H1 (cell line): ENCODE measurements around the gene CCT5. TPM values are rescaled to one million over a fixed set of nuclear protein-coding genes. Genes with fewer than 3 reads are reported as not detected.

ENCODE experiments used
- CTCF ChIA-PET: fragments of 300-600 bp; sonication (Branson Sonifier 250); formaldehyde crosslinking; loops from one replicate; lab custom pipeline; 2021; ENCODE audit not compliant: partially characterized antibody; lab: Charles Lee
- POLR2A ChIA-PET: fragments of 300-600 bp; sonication (Branson Sonifier 250); formaldehyde crosslinking; loops from one replicate; lab custom pipeline; 2021; ENCODE audit warnings: inconsistent platforms; ENCODE audit not compliant: partially characterized antibody; lab: Charles Lee
- DNase-seq, 2 experiments: peaks; one replicate each; pipeline versions ENCODE4 v3.0.0 to v3.0.0-alpha.2; 2010 to 2022; ENCODE audit warnings: low spot score in 2 of 2, low read depth in 1 of 2, mixed read lengths in 1 of 2
- FAIRE-seq: peaks from 2 replicates; lab custom pipeline; 2011; peaks lifted over from hg19 to GRCh38; lab: Jason Lieb, UNC
- H2AFZ ChIP-seq: 2 replicates; pipeline ENCODE4 v1.8.1; 2012; ENCODE audit warnings: low read length, inconsistent platforms
- H2AK5ac ChIP-seq: 2 replicates; pipeline ENCODE4 v1.6.1; 2013; ENCODE audit warnings: low read depth, low read length
- H2BK120ac ChIP-seq: replicated peaks from 2 replicates; pipeline ENCODE3; 2013; ENCODE audit warnings: low read depth, low read length, inconsistent platforms
- H2BK12ac ChIP-seq: 2 replicates; pipeline ENCODE4 v1.6.1; 2013; ENCODE audit warnings: low read depth, low read length
- H2BK15ac ChIP-seq: 2 replicates; pipeline ENCODE4 v1.6.1; 2013; ENCODE audit warnings: low read length
- H2BK20ac ChIP-seq: 2 replicates; pipeline ENCODE4 v1.6.1; 2013; ENCODE audit warnings: low read length
- H2BK5ac ChIP-seq: 2 replicates; pipeline ENCODE4 v1.6.1; 2013; ENCODE audit warnings: low read depth, low read length
- H3K14ac ChIP-seq: 2 replicates; pipeline ENCODE4 v1.6.1; 2013; ENCODE audit warnings: inconsistent platforms; ENCODE audit not compliant: insufficient read length
- H3K18ac ChIP-seq: 2 replicates; pipeline ENCODE4 v1.6.1; 2013; ENCODE audit warnings: low read length; ENCODE audit errors: extremely low read depth
- H3K23ac ChIP-seq: 2 replicates; pipeline ENCODE4 v1.6.1; 2013; ENCODE audit warnings: inconsistent platforms; ENCODE audit not compliant: insufficient read length
- H3K23me2 ChIP-seq: 2 replicates; pipeline ENCODE4 v1.6.1; 2013; ENCODE audit warnings: low read depth, low read length
- H3K27ac ChIP-seq: 2 replicates; pipeline ENCODE4 v1.6.1; 2011; ENCODE audit warnings: low read depth, low read length, inconsistent platforms
- H3K27me3 ChIP-seq, 4 experiments: replicated peaks in 1 of 4; 1 replicate in 1 of 4; 2 replicates in 3 of 4; pipeline versions ENCODE4 v1.6.1 to v1.8.1; 2011 to 2013; ENCODE audit warnings: low read length in 3 of 4, mild to moderate bottlenecking in 3 of 4, inconsistent platforms in 2 of 4, mixed read lengths in 2 of 4, moderate library complexity in 1 of 4; ENCODE audit not compliant: control insufficient read depth in 3 of 4, insufficient read depth in 3 of 4; ENCODE audit errors: extremely low read depth in 1 of 4
- H3K36me3 ChIP-seq, 4 experiments: 2 replicates each; pipeline versions ENCODE4 v1.6.1 to v1.8.1; 2011 to 2013; ENCODE audit warnings: mild to moderate bottlenecking in 4 of 4, low read length in 3 of 4, moderate library complexity in 2 of 4, control low read depth in 1 of 4, inconsistent platforms in 1 of 4; ENCODE audit not compliant: insufficient read depth in 4 of 4, control insufficient read depth in 2 of 4
- H3K4ac ChIP-seq: replicated peaks from 2 replicates; pipeline ENCODE3; 2013; ENCODE audit warnings: low read length, low read depth, mixed read lengths, inconsistent platforms; ENCODE audit not compliant: insufficient read length
- H3K4me1 ChIP-seq, 4 experiments: replicated peaks in 1 of 4; 1 replicate in 1 of 4; 2 replicates in 3 of 4; pipeline versions ENCODE4 v1.6.1 to v1.8.1; 2011 to 2013; ENCODE audit warnings: low read length in 3 of 4, inconsistent platforms in 2 of 4, mixed read lengths in 1 of 4; ENCODE audit not compliant: insufficient read depth in 4 of 4, control insufficient read depth in 3 of 4
- H3K4me2 ChIP-seq, 2 experiments: 2 replicates each; pipeline versions ENCODE4 v1.6.1 to v1.8.1; 2011 to 2013; ENCODE audit warnings: low read depth in 2 of 2, low read length in 2 of 2, control low read depth in 1 of 2, inconsistent platforms in 1 of 2, mild to moderate bottlenecking in 1 of 2; ENCODE audit not compliant: insufficient read depth in 1 of 2
- H3K4me3 ChIP-seq, 4 experiments: fragments of 200-600, 300-600 bp in 1 of 4; sonication (generic), shearing (Covaris generic), sonication (Bioruptor Twin) in 1 of 4; 2 replicates each; pipeline versions ENCODE4 v1.5.1 to v1.8.1; 2011 to 2016; ENCODE audit warnings: low read length in 4 of 4, low read depth in 3 of 4, control low read depth in 2 of 4, inconsistent platforms in 2 of 4, mild to moderate bottlenecking in 2 of 4, mixed read lengths in 1 of 4, moderate library complexity in 1 of 4; ENCODE audit not compliant: insufficient read depth in 2 of 4; ENCODE audit errors: extremely low read depth in 1 of 4
- H3K56ac ChIP-seq: replicated peaks from 2 replicates; pipeline ENCODE3; 2013; ENCODE audit warnings: low read depth, mild to moderate bottlenecking, mixed read lengths, low read length, inconsistent platforms; ENCODE audit not compliant: insufficient read length
- H3K79me1 ChIP-seq: 2 replicates; pipeline ENCODE4 v1.6.1; 2013; ENCODE audit warnings: low read depth, low read length, control low read depth
- H3K79me2 ChIP-seq, 2 experiments: 2 replicates each; pipeline versions ENCODE4 v1.6.1 to v1.8.1; 2012 to 2013; ENCODE audit warnings: low read length in 2 of 2, mild to moderate bottlenecking in 2 of 2, inconsistent platforms in 1 of 2; ENCODE audit not compliant: insufficient read depth in 2 of 2, control insufficient read depth in 1 of 2
- H3K9ac ChIP-seq, 4 experiments: replicated peaks in 1 of 4; 1 replicate in 1 of 4; 2 replicates in 3 of 4; pipeline versions ENCODE4 v1.6.1 to v1.8.1; 2011 to 2013; ENCODE audit warnings: low read depth in 3 of 4, low read length in 3 of 4, control low read depth in 2 of 4, mild to moderate bottlenecking in 2 of 4, moderate library complexity in 2 of 4, inconsistent platforms in 1 of 4; ENCODE audit errors: extremely low read depth in 1 of 4
- H3K9me3 ChIP-seq, 2 experiments: 2 replicates each; pipeline versions ENCODE4 v1.6.1 to v1.8.1; 2012 to 2013; ENCODE audit warnings: mild to moderate bottlenecking in 2 of 2, moderate library complexity in 2 of 2, control low read depth in 1 of 2, inconsistent platforms in 1 of 2, low read depth in 1 of 2, low read length in 1 of 2, mixed read lengths in 1 of 2; ENCODE audit not compliant: insufficient read depth in 2 of 2
- H4K20me1 ChIP-seq, 2 experiments: replicated peaks in 1 of 2; 2 replicates each; pipeline versions ENCODE3 to v1.8.1; 2011 to 2013; ENCODE audit warnings: inconsistent platforms in 2 of 2, low read length in 2 of 2, mild to moderate bottlenecking in 1 of 2; ENCODE audit not compliant: insufficient read depth in 2 of 2, control insufficient read depth in 1 of 2
- H4K5ac ChIP-seq: 2 replicates; pipeline ENCODE4 v1.6.1; 2013; ENCODE audit warnings: low read length, low read depth, mixed read lengths, inconsistent platforms; ENCODE audit not compliant: insufficient read length
- H4K8ac ChIP-seq: 2 replicates; pipeline ENCODE4 v1.8.0; 2013; ENCODE audit warnings: mild to moderate bottlenecking, moderate library complexity, low read length, inconsistent platforms; ENCODE audit not compliant: insufficient read depth; ENCODE audit errors: extremely low read depth
- H4K91ac ChIP-seq: replicated peaks from 2 replicates; pipeline ENCODE3; 2013; ENCODE audit warnings: low read length, mixed read lengths, inconsistent platforms; ENCODE audit not compliant: insufficient read length
- CBX8 ChIP-seq: fragments of 300-800, 300-1000 bp; sonication (generic); IDR thresholded peaks from 2 replicates; pipeline ENCODE4 v1.7.1; 2016; ENCODE audit warnings: low read depth, low read length, borderline replicate concordance
- KDM1A ChIP-seq: fragments of 200-600, 300-600 bp; sonication (generic); IDR thresholded peaks from 2 replicates; pipeline ENCODE4 v1.7.1; 2016; ENCODE audit warnings: mild to moderate bottlenecking, low read length, borderline replicate concordance
- NANOG ChIP-seq: IDR thresholded peaks from 2 replicates; pipeline ENCODE4 v1.6.1; 2011; ENCODE audit warnings: low read length, low read depth, mild to moderate bottlenecking, inconsistent platforms; ENCODE audit not compliant: insufficient read depth, poor library complexity, severe bottlenecking
- POLR2AphosphoS5 ChIP-seq: IDR thresholded peaks from 2 replicates; pipeline ENCODE4 v1.6.1; 2011; ENCODE audit warnings: low read depth, low read length
- RNF2 ChIP-seq: fragments of 200-900, 300-1000 bp; sonication (generic); IDR thresholded peaks from 2 replicates; pipeline ENCODE4 v1.7.1; 2016; ENCODE audit warnings: borderline replicate concordance, low read depth, mild to moderate bottlenecking, antibody characterized with exemption, low read length; ENCODE audit not compliant: poor library complexity, severe bottlenecking; ENCODE audit errors: missing control alignments
- SIN3A ChIP-seq, 2 experiments: IDR thresholded peaks in 1 of 2; conservative IDR thresholded peaks in 1 of 2; 2 replicates each; pipeline ENCODE4 v1.6.1; 2011 to 2012; ENCODE audit warnings: low read length in 2 of 2, improper control_type of control experiment in 1 of 2, low read depth in 1 of 2, mild to moderate bottlenecking in 1 of 2
- SIX5 ChIP-seq: IDR thresholded peaks from 2 replicates; pipeline ENCODE4 v1.6.1; 2011; ENCODE audit warnings: mild to moderate bottlenecking, low read depth, low read length
- TAF7 ChIP-seq: optimal IDR thresholded peaks from 2 replicates; pipeline ENCODE3; 2011; ENCODE audit warnings: low read depth, mild to moderate bottlenecking, inconsistent platforms, low read length, moderate library complexity, borderline replicate concordance
- WGBS, 2 experiments: shearing (Covaris generic) in 1 of 2; methylation state at CpG; one replicate each; pipeline versions ENCODE4 v1.1.6 to v1.1.7; 2013 to 2015; ENCODE audit warnings: low lambda C conversion rate in 2 of 2, mixed read lengths in 2 of 2, inconsistent platforms in 1 of 2, low coverage in 1 of 2, missing lambda C conversion rate in 1 of 2; ENCODE audit not compliant: insufficient replicate concordance in 2 of 2, insufficient coverage in 1 of 2, insufficient read length in 1 of 2; ENCODE audit errors: extremely low coverage in 1 of 2, missing lambda C conversion rate in 1 of 2; 5-methylcytosine and 5-hydroxymethylcytosine counted together
- polyA plus RNA-seq, 7 experiments: library from polyadenylated mRNA; depleted of rRNA in 3 of 7; stranded (reverse) in 5 of 7; unstranded in 2 of 7; fragments of >200 nt in 5 of 7; fragments of 200-250 nt in 2 of 7; gene quantifications; 1 replicate in 5 of 7; 2 replicates in 1 of 7; 4 replicates in 1 of 7; pipeline versions ENCODE4 v1.2.1 to v1.2.3, GENCODE V29; 2011 to 2013; ENCODE audit warnings: missing spikeins in 2 of 7, mixed read lengths in 2 of 7
- total RNA-seq: library from RNA; stranded (reverse); fragmentation: NEBNext Ultra II Directional; extraction: Animal tissue kit (Norgen Biotek cat#: 25700); gene quantifications from 2 replicates; pipeline ENCODE4 v1.2.1, GENCODE V29; 2021
- TF ChIP-seq, protein P1 (sequence below): IDR thresholded peaks from 2 replicates; pipeline ENCODE4 v1.6.1; 2011; ENCODE audit warnings: low read depth, mild to moderate bottlenecking, low read length; ENCODE audit not compliant: insufficient read depth

The CCT5 gene
- total and polyA plus RNA-seq, 2 of the 8 experiments (the other 6 are each of a cell fraction or from before 2014, with no cell fraction given) = 425 to 549 TPM

DNA sequence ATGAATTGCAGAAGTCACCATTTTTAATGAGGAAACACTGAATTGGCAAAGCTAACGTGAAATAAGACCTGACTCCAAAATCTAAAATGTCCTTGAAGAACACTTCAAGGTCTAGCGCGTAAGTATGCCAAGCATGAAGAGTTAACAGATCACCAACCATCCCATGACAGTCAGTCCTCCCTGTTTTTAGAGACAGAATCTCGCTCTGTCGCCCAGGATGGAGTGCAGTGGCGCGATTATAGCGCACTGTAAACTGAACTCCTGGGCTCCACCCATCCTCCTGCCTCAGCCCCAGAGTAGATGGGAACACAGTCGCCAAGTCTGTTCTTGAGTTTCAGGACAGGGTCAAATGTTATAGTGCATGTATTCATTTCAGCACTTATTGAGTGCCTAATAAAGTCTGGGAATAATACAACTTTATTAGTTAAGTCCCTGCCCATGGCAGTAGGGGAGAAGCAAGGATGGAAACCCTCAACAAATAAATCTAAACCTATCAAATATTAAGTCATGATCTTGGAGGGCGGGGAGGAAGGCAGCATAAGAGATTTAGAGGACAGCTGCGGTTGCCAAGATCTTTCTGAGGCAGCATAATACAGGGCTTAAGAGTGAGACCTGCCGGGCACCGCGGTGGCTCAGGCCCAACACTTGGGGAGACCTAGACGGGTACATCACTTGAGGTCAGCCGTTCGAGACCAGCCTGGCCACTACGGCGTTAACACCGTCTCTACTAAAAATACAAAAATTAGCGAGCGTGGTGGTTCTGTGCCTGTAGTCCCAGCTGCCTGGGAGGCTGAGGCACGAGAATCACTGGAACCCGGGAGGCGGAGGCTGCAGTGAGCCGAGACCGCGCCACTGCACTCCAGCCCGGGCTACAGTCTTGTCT lies 1.5 kb upstream of the CCT5 start:
- Histone ChIP-seq H4K91ac (no peak overlapping the region), H3K79me2 (peaks cover 34 to 52% of the 10 kb centered on the region in 2 experiments), H3K4me2 (peak overlapping the region; percentile 90 to 97), H3K14ac (no peak overlapping the region), H3K9ac (peak overlapping the region; percentile 39 to 99 (median 98)), H3K4me3 (peak overlapping the region; percentile 92 to 100 (median 94)), H3K27me3 (no peaks in the 10 kb centered on the region), H2BK120ac (no peak overlapping the region), H4K8ac (no peak overlapping the region), H3K23ac (no peak overlapping the region), H4K5ac (no peak overlapping the region), H3K18ac (no peak overlapping the region), H3K9me3 (no peaks in the 10 kb centered on the region), H2BK5ac (no peak overlapping the region), H2AK5ac (no peak overlapping the region), H2BK20ac (no peak overlapping the region), H2BK15ac (no peak overlapping the region), H3K27ac (no peak overlapping the region), H3K23me2 (peaks cover 13% of the 10 kb centered on the region), H3K36me3 (peaks cover 6 to 15% (median 9%) of the 10 kb centered on the region in 4 experiments), H2BK12ac (no peak overlapping the region; the same call in 1 of the 2 replicates), H3K4ac (no peak overlapping the region), H4K20me1 (peaks cover 3 to 13% of the 10 kb centered on the region in 2 experiments), H3K4me1 (peaks cover 3 to 7% (median 5%) of the 10 kb centered on the region in 4 experiments; a peak in 4 of 7 replicates), H2AFZ (no peak overlapping the region), H3K79me1 (peaks cover 2% of the 10 kb centered on the region; the same call in 1 of the 2 replicates), H3K56ac (no peak overlapping the region)
- CTCF ChIA-PET = interaction anchor here (0.6 to 1.4 kb wide), 3 partner anchors 47 to 165 kb away, joined by 3 to 4 read pairs (median 3); no protein-coding TSS in a partner anchor
- FAIRE-seq = no peak
- POLR2A ChIA-PET = interaction anchor here (0.6 to 6.8 kb wide), 10 partner anchors 8 to 233 kb away, joined by 3 to 128 read pairs (median 4); partner anchors contain the start of genes MARCHF6 and ROPN1L
- DNase-seq = no peak
- 86% methylated on average over 28 of the region's 29 CpGs; no CpG with 5 or more reads in 1 of the 2 experiments for WGBS, 2 experiments
- TF ChIP-seq SIN3A (conservative IDR thresholded peaks at IDR 0.05 in 1 of 2, IDR thresholded peaks at IDR 0.05 in 1 of 2; ENCODE audit: low read depth in 1 of 2, low read length in 2 of 2) = no peak
- no peak for TF ChIP-seq CBX8
- no peak for TF ChIP-seq POLR2AphosphoS5
- TF ChIP-seq, protein P1, sequence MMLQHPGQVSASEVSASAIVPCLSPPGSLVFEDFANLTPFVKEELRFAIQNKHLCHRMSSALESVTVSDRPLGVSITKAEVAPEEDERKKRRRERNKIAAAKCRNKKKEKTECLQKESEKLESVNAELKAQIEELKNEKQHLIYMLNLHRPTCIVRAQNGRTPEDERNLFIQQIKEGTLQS = no peak
- no peak for TF ChIP-seq RNF2
- no peak for TF ChIP-seq SIX5
- no peak for TF ChIP-seq NANOG
- TF ChIP-seq TAF7 = no peak
- no peak for TF ChIP-seq KDM1A
